ENCODE measurements around the gene LCN6. TPM values are rescaled to one million over a fixed set of nuclear protein-coding genes. Genes with fewer than 3 reads are reported as not detected.

LCN6 gene
- polyA plus RNA-seq, 10 donors = 0.33 TPM; not detected in 9

Other genes starting within 250 kb of the LCN6 start
- 10 to 100 TPM; 16.5 to 34.7 (median 21.4) TPM for gene NOTCH1, start 202.5 kb downstream of the LCN6 start, polyA plus RNA-seq (ENCODE audit: insufficient read length in 10 of 10)
- 10 to 100 TPM; 45.3 to 73.9 (median 55.6) TPM for gene EGFL7, start 85.6 kb downstream of the LCN6 start, polyA plus RNA-seq (ENCODE audit: insufficient read length in 10 of 10)
- gene AGPAT2, start 61.1 kb downstream of the LCN6 start, polyA plus RNA-seq (ENCODE audit: insufficient read length in 10 of 10) = 10 to 100 TPM in 7 of 10 donors, 1 to 10 TPM in 3; 7.2 to 15.7 (median 11.3) TPM
- gene DIPK1B, start 36.0 kb downstream of the LCN6 start, polyA plus RNA-seq (ENCODE audit: insufficient read length in 10 of 10) = 10 to 100 TPM; 12.0 to 23.5 (median 15.4) TPM
- gene LCN10, start 5.6 kb downstream of the LCN6 start, polyA plus RNA-seq (ENCODE audit: insufficient read length in 10 of 10) = 10 to 100 TPM in 3 of 10 donors, 1 to 10 TPM in 7; 2.4 to 17.8 (median 8.8) TPM
- 10 to 100 TPM in 2 of 10 donors, 1 to 10 TPM in 8; 1.1 to 10.8 (median 7.8) TPM for gene LCN8, start 9.7 kb upstream of the LCN6 start, polyA plus RNA-seq (ENCODE audit: insufficient read length in 10 of 10)
- under 1 TPM; 0.22 to 0.95 (median 0.52) TPM for gene LCN15, start 16.0 kb upstream of the LCN6 start, polyA plus RNA-seq (ENCODE audit: insufficient read length in 10 of 10)
- gene TMEM141, start 42.8 kb upstream of the LCN6 start, polyA plus RNA-seq (ENCODE audit: insufficient read length in 10 of 10) = 10 to 100 TPM; 24.8 to 43.7 (median 34.1) TPM
- gene CCDC183, start 47.8 kb upstream of the LCN6 start, polyA plus RNA-seq (ENCODE audit: insufficient read length in 10 of 10) = 1 to 10 TPM; 1.1 to 3.3 (median 1.9) TPM
- 10 to 100 TPM; 41.0 to 59.7 (median 50.7) TPM for gene RABL6, start 59.4 kb upstream of the LCN6 start, polyA plus RNA-seq (ENCODE audit: insufficient read length in 10 of 10)
- 1 to 10 TPM; 1.3 to 2.1 (median 1.7) TPM for gene AJM1, start 94.0 kb upstream of the LCN6 start, polyA plus RNA-seq (ENCODE audit: insufficient read length in 10 of 10)
- 100 to 1,000 TPM in 4 of 10 donors, 10 to 100 TPM in 6; 63.9 to 118 (median 81.7) TPM for gene PHPT1, start 100.9 kb upstream of the LCN6 start, polyA plus RNA-seq (ENCODE audit: insufficient read length in 10 of 10)
- 1 to 10 TPM; 2.0 to 5.6 (median 3.9) TPM for gene MAMDC4, start 103.8 kb upstream of the LCN6 start, polyA plus RNA-seq (ENCODE audit: insufficient read length in 10 of 10)
- gene EDF1, start 117.8 kb upstream of the LCN6 start, polyA plus RNA-seq (ENCODE audit: insufficient read length in 10 of 10) = 100 to 1,000 TPM; 236 to 394 (median 310) TPM
- gene TRAF2, start 138.0 kb upstream of the LCN6 start, polyA plus RNA-seq (ENCODE audit: insufficient read length in 10 of 10) = 10 to 100 TPM in 2 of 10 donors, 1 to 10 TPM in 8; 8.1 to 10.7 (median 9.6) TPM
- 10 to 100 TPM; 27.4 to 47.9 (median 34.4) TPM for gene FBXW5, start 196.2 kb upstream of the LCN6 start, polyA plus RNA-seq (ENCODE audit: insufficient read length in 10 of 10)
- gene C8G, start 196.7 kb upstream of the LCN6 start, polyA plus RNA-seq (ENCODE audit: insufficient read length in 10 of 10) = 1 to 10 TPM in 1 of 10 donors, under 1 TPM in 8, not detected in 1; 0.29 to 1.0 (median 0.51) TPM
- 1 to 10 TPM in 3 of 10 donors, under 1 TPM in 7; 0.25 to 1.2 (median 0.68) TPM for gene LCN12, start 203.7 kb upstream of the LCN6 start, polyA plus RNA-seq (ENCODE audit: insufficient read length in 10 of 10)
- gene PTGDS, start 229.0 kb upstream of the LCN6 start, polyA plus RNA-seq (ENCODE audit: insufficient read length in 10 of 10) = 10 to 100 TPM in 8 of 10 donors, 1 to 10 TPM in 2; 2.3 to 36.3 (median 17.1) TPM
- 1 to 10 TPM in 3 of 10 donors, under 1 TPM in 7; 0.14 to 1.1 (median 0.66) TPM for gene LCNL1, start 234.5 kb upstream of the LCN6 start, polyA plus RNA-seq (ENCODE audit: insufficient read length in 10 of 10)
- 10 to 100 TPM; 11.8 to 28.5 (median 21.6) TPM for gene PAXX, start 243.9 kb upstream of the LCN6 start, polyA plus RNA-seq (ENCODE audit: insufficient read length in 10 of 10)
- gene CLIC3, start 248.0 kb upstream of the LCN6 start, polyA plus RNA-seq (ENCODE audit: insufficient read length in 10 of 10) = 1 to 10 TPM in 2 of 10 donors, under 1 TPM in 6, not detected in 2; 0.28 to 4.7 (median 0.54) TPM

Data from muscle of back (tissue), 10 donors.